Astrocyte (in vitro differentiated cells and primary cell): ENCODE measurements around the gene BORCS5. TPM values are rescaled to one million over a fixed set of nuclear protein-coding genes. Genes with fewer than 3 reads are reported as not detected.

Experiments
- DNase-seq: peaks from one replicate; pipeline ENCODE4 v3.0.0-alpha.2; 2010; ENCODE audit warnings: low read depth
- FAIRE-seq: peaks from 2 replicates; lab custom pipeline; 2011; peaks lifted over from hg19 to GRCh38; lab: Jason Lieb, UNC
- H2AFZ ChIP-seq: 2 replicates; pipeline ENCODE4 v1.6.0; 2012; ENCODE audit warnings: low read depth, low read length, inconsistent platforms
- H3K27ac ChIP-seq: 2 replicates; pipeline ENCODE4 v1.5.1; 2011; ENCODE audit warnings: low read depth, low read length, inconsistent platforms
- H3K27me3 ChIP-seq: 2 replicates; pipeline ENCODE4 v1.6.0; 2011; ENCODE audit warnings: low read length, inconsistent platforms; ENCODE audit not compliant: insufficient read depth
- H3K36me3 ChIP-seq: 2 replicates; pipeline ENCODE4 v1.5.1; 2011; ENCODE audit warnings: low read length, inconsistent platforms; ENCODE audit not compliant: insufficient read depth
- H3K4me1 ChIP-seq: 2 replicates; pipeline ENCODE4 v1.5.1; 2011; ENCODE audit warnings: low read length, inconsistent platforms; ENCODE audit not compliant: insufficient read depth
- H3K4me2 ChIP-seq: 2 replicates; pipeline ENCODE4 v1.6.0; 2012; ENCODE audit warnings: low read length, inconsistent platforms
- H3K4me3 ChIP-seq: 2 replicates; pipeline ENCODE4 v1.5.1; 2011; ENCODE audit warnings: low read depth, mild to moderate bottlenecking, low read length, inconsistent platforms; ENCODE audit not compliant: insufficient read depth
- H3K79me2 ChIP-seq: 2 replicates; pipeline ENCODE4 v1.6.0; 2012; ENCODE audit warnings: mild to moderate bottlenecking, low read length, inconsistent platforms; ENCODE audit not compliant: insufficient read depth
- H3K9ac ChIP-seq: 2 replicates; pipeline ENCODE4 v1.6.0; 2012; ENCODE audit warnings: mild to moderate bottlenecking, low read length, inconsistent platforms
- H3K9me3 ChIP-seq: 2 replicates; pipeline ENCODE4 v1.5.1; 2012; ENCODE audit warnings: low read depth, mild to moderate bottlenecking, low read length, inconsistent platforms; ENCODE audit not compliant: insufficient read depth
- H4K20me1 ChIP-seq: 2 replicates; pipeline ENCODE4 v1.6.0; 2012; ENCODE audit warnings: low read length, inconsistent platforms; ENCODE audit not compliant: insufficient read depth
- H3K27ac Mint-ChIP-seq: one replicate; pipeline ENCODE4 v1.8.0; 2021; ENCODE audit warnings: mild to moderate bottlenecking, mixed read lengths; ENCODE audit not compliant: unreplicated experiment
- H3K27me3 Mint-ChIP-seq: one replicate; pipeline ENCODE4 v1.8.0; 2021; ENCODE audit warnings: low read depth, mixed read lengths; ENCODE audit not compliant: unreplicated experiment
- H3K36me3 Mint-ChIP-seq: one replicate; pipeline ENCODE4 v1.8.0; 2021; ENCODE audit warnings: low read depth, mixed read lengths; ENCODE audit not compliant: unreplicated experiment
- H3K4me1 Mint-ChIP-seq: one replicate; pipeline ENCODE4 v1.8.0; 2021; ENCODE audit warnings: low read depth, mixed read lengths; ENCODE audit not compliant: unreplicated experiment
- H3K4me3 Mint-ChIP-seq: one replicate; pipeline ENCODE4 v1.8.0; 2021; ENCODE audit warnings: mild to moderate bottlenecking, moderate library complexity, mixed read lengths; ENCODE audit not compliant: unreplicated experiment
- H3K9me3 Mint-ChIP-seq: one replicate; pipeline ENCODE4 v1.8.0; 2021; ENCODE audit warnings: mild to moderate bottlenecking, mixed read lengths; ENCODE audit not compliant: unreplicated experiment
- EZH2 ChIP-seq: IDR thresholded peaks from 2 replicates; pipeline ENCODE4 v1.6.1; 2012; ENCODE audit warnings: mild to moderate bottlenecking, low read length, inconsistent platforms; ENCODE audit not compliant: insufficient read depth
- total RNA-seq: library from RNA; stranded (reverse); gene quantifications from 2 replicates; pipeline ENCODE4 v1.2.1, GENCODE V29; 2021
- TF ChIP-seq, protein P1 (sequence below): IDR thresholded peaks from 2 replicates; pipeline ENCODE4 v1.5.1; 2011; ENCODE audit warnings: low read depth, mild to moderate bottlenecking, inconsistent platforms, low read length, moderate library complexity; ENCODE audit not compliant: insufficient read depth

Gene BORCS5
- total RNA-seq, 1 donor from 2014 or later: 8.1 TPM

DNA sequence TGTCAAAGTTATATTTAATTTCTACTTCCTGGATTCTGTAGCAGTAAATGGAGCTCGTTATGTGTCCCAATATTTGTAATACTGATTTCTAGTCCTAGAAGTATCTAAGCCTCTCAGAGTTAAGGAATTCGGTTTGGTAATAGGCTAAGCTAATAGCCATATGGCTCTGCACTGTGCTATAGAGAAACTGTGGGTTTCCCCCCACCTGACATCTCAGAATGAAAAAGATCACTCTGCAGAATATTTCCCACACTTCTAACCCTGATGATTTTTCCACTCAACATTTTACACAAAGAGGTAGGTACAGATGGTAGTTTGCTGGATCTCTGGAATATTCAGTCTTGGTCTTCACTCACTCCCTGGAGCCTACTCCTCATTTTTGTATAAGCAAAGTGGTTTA lies 71.2 kb downstream of the BORCS5 start:
- H3K4me1 ChIP-seq: no peaks in the 10 kb centered on the region
- FAIRE-seq: no peak
- Mint-ChIP-seq H3K4me3 (no peak overlapping the region), H3K9me3 (peaks cover 9% of the 10 kb centered on the region), H3K36me3 (peaks cover 6% of the 10 kb centered on the region), H3K27ac (no peak overlapping the region), H3K27me3 (no peaks in the 10 kb centered on the region), H3K4me1 (peaks cover 7% of the 10 kb centered on the region)
- no peak overlapping the region for H3K4me2 ChIP-seq
- H2AFZ ChIP-seq: no peak overlapping the region
- H3K27ac ChIP-seq: no peak overlapping the region
- H4K20me1 ChIP-seq: no peaks in the 10 kb centered on the region
- H3K36me3 ChIP-seq: no peaks in the 10 kb centered on the region
- no peak overlapping the region for H3K4me3 ChIP-seq
- no peaks in the 10 kb centered on the region for H3K79me2 ChIP-seq
- no peaks in the 10 kb centered on the region for H3K9me3 ChIP-seq
- H3K9ac ChIP-seq: no peak overlapping the region
- no peak for DNase-seq
- H3K27me3 ChIP-seq: no peaks in the 10 kb centered on the region
- no peak for TF ChIP-seq EZH2
- TF ChIP-seq, protein P1, sequence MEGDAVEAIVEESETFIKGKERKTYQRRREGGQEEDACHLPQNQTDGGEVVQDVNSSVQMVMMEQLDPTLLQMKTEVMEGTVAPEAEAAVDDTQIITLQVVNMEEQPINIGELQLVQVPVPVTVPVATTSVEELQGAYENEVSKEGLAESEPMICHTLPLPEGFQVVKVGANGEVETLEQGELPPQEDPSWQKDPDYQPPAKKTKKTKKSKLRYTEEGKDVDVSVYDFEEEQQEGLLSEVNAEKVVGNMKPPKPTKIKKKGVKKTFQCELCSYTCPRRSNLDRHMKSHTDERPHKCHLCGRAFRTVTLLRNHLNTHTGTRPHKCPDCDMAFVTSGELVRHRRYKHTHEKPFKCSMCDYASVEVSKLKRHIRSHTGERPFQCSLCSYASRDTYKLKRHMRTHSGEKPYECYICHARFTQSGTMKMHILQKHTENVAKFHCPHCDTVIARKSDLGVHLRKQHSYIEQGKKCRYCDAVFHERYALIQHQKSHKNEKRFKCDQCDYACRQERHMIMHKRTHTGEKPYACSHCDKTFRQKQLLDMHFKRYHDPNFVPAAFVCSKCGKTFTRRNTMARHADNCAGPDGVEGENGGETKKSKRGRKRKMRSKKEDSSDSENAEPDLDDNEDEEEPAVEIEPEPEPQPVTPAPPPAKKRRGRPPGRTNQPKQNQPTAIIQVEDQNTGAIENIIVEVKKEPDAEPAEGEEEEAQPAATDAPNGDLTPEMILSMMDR: no peak

DNA sequence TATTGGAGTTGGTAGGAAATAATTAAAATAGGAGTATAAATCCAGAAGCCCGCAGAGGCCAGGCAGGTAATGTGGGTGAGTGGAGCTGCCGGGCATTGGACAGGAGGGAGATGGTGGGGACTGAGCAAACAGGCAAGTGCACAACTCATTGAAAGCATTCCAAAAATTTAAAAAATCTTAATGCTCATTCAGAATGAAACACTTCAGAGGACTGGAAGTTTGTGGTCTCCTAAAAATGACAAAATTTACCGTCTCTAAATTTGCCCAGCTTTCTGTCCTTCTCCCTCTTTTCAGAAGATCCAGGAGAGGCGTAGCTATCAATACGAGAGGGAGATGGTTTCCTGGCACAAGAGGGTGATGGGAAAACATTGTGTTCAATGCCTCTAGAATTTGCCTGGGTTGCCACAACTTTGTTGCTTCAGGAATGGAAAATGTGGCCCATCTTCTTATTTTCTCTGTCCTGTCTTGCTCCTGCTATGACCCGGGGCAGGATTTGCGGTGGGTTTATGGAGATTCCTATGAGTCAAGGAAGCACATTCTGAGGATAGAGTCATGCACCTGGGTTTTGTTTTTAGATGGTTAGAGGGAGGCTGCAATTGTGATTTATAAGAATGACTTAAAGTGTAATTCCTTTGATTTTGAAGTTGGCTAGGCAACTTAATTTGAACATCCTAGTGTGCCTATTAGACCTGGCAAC lies 72.2 kb downstream of the BORCS5 start:
- FAIRE-seq: no peak
- Histone ChIP-seq H3K9me3 (no peaks in the 10 kb centered on the region), H2AFZ (no peak overlapping the region), H4K20me1 (no peaks in the 10 kb centered on the region), H3K9ac (no peak overlapping the region), H3K36me3 (no peaks in the 10 kb centered on the region), H3K4me2 (peak overlapping the region; percentile 10), H3K27ac (no peak overlapping the region), H3K27me3 (no peaks in the 10 kb centered on the region), H3K79me2 (no peaks in the 10 kb centered on the region), H3K4me3 (no peak overlapping the region), H3K4me1 (no peaks in the 10 kb centered on the region)
- TF ChIP-seq, protein P1: no peak
- TF ChIP-seq EZH2: no peak
- peak overlapping the region; percentile 18 for H3K4me3 Mint-ChIP-seq
- peak; percentile 55 for DNase-seq
- H3K4me1 Mint-ChIP-seq: peaks cover 7% of the 10 kb centered on the region
- H3K27me3 Mint-ChIP-seq: no peaks in the 10 kb centered on the region
- H3K36me3 Mint-ChIP-seq: peaks cover 3% of the 10 kb centered on the region
- H3K27ac Mint-ChIP-seq: no peak overlapping the region
- peaks cover 2% of the 10 kb centered on the region for H3K9me3 Mint-ChIP-seq

DNA sequence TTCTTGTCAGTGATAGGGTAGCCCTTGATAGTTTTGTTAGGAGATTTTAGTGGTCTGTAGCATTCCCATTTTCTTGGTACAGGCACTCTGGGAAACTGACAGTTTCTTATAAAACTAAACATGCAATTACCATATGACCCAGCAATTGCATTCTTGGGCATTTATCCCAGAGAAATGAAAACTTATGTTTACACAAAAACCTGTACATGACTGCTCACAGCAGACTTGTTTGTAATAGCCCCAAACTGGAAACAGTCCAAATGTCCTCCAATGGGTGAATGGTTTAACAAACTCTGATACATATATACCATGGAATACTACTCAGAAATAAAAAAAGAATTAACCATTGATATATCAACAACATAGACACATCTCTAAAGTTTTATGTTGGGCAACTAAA lies 75.5 kb downstream of the BORCS5 start:
- H3K36me3 ChIP-seq: no peaks in the 10 kb centered on the region
- no peak overlapping the region for H3K27ac ChIP-seq
- H3K4me3 ChIP-seq: no peak overlapping the region
- H3K9ac ChIP-seq: no peak overlapping the region
- no peaks in the 10 kb centered on the region for H4K20me1 ChIP-seq
- H3K27me3 ChIP-seq: no peaks in the 10 kb centered on the region
- no peak overlapping the region for H3K4me2 ChIP-seq
- Mint-ChIP-seq H3K4me3 (no peak overlapping the region), H3K36me3 (peaks cover 7% of the 10 kb centered on the region), H3K4me1 (peaks cover 3% of the 10 kb centered on the region), H3K27ac (no peak overlapping the region), H3K9me3 (peaks cover 2% of the 10 kb centered on the region), H3K27me3 (no peaks in the 10 kb centered on the region)
- TF ChIP-seq EZH2: no peak
- TF ChIP-seq, protein P1: no peak
- H2AFZ ChIP-seq: no peak overlapping the region
- no peaks in the 10 kb centered on the region for H3K4me1 ChIP-seq
- H3K79me2 ChIP-seq: no peaks in the 10 kb centered on the region
- FAIRE-seq (no peak), DNase-seq (peak; percentile 68)
- no peaks in the 10 kb centered on the region for H3K9me3 ChIP-seq
